Stimulated activated naive CD4-positive, alpha-beta T cell treated with Interleukin-2 at 50 U/mL for 16 hours (primary cell): ENCODE measurements around the gene TEPSIN.

Experiments
- DNase-seq: peaks from one replicate; lab custom pipeline; 2025; lab: John Stamatoyannopoulos, UW

TEPSIN gene

DNA sequence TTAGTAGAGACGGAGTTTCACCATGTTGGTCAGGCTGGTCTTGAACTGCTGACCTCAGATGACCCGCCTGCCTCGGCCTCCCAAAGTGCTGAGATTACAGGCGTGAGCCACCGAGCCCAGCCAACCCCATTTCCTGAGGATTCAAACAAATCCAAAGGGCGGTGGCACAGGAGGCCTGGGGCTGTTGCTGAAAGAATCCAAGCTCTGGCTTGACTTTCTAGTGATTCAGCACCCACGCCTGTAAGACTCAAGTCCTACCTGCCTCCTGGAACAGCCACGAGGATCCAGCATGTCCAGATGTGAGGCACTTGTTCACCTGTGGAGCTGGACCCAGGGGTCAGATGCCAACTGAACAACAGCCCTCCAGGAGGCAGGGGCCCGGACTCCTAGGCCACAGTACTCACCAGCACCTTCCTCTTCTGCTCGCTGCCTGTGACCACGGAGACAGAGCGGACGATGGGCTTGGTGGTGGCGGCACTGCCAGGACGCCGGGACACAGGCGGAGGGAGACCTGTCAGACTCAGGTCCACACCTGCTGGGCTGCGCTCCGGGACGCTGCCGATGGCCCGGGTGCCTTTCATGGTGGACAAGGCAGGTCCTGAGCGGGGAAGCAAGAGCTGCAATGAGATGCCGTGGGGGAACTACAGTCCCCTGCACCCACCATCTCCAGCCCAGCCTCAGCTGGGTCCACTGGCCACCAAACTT, 19.2 kb downstream of the TEPSIN start:
- DNase-seq = no peak

GRCh38 chr17:81218991-81219390, 19.9 kb downstream of the TEPSIN start:
- DNase-seq = no peak

DNA sequence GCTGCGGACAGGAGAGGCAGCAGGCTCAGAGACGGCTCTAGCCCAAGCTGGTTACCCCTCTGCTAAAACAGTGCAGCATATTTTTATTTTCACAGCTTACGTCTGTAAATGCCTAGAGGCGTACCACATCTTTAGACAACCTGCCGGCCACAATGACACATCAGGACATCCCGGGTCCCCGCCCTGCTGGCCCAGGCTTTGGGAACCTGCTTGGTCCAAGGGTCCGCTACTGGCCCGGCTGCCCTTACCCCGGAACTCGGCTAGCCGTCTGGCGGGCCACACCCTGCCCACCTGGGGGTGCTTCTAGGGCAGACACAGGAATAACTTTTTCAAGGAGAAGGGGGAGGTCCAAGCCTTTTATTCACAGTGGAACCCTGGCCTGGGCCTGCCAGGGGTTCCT, 20.4 kb downstream of the TEPSIN start:
- no peak for DNase-seq

DNA sequence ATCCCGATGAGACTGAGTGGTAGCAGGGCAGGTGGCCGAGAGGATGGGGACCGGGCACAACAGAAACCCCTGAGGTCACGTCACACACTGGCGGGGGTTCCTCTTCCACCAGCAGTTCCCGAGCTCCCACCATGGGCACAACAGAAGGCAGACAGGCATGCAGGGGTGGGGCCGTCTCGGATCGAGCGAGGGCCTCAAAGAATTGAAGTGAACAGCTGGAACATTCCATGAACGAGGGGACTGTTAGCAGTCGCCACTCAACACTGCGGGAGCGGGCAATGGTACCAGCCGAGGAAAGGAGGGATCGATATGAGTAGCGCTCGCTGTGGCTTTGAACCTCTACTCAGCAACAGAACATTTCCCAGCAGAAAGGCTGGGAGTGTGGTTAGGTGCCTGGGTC, 21.4 kb downstream of the TEPSIN start:
- DNase-seq = no peak

- no peak for DNase-seq
Measured at GRCh38 chr17:81213978-81214377, 24.9 kb downstream of the TEPSIN start.

- no peak for DNase-seq
Measured at GRCh38 chr17:81212365-81212764, 26.5 kb downstream of the TEPSIN start.

GRCh38 chr17:81210868-81211267, 28.0 kb downstream of the TEPSIN start:
- no peak for DNase-seq

- DNase-seq = no peak
Measured at GRCh38 chr17:81210466-81210865, 28.4 kb downstream of the TEPSIN start.

DNA sequence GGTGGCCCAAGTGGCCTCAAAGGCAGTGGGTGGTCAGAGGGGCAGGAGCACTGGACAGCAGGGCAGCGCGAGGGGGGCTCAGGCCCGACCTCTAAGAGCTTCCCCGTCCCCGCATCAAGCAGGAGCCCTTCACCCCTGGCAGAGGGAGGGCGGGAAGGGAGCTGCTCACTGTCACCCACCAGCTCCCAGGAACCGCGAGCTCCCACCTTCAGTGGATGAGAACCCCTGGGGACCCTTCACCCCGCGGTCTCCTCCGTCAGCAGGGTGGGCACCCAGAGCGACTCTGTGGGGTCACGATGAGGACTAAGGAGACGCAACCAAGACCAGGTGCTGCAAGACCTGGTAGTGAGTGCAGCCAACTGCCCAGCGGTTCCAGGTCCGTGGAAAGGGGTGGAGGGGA, 29.7 kb downstream of the TEPSIN start:
- no peak for DNase-seq

GRCh38 chr17:81208651-81209050, 30.2 kb downstream of the TEPSIN start:
- DNase-seq = no peak

GRCh38 chr17:81207610-81208581, 31.0 kb downstream of the TEPSIN start:
- no peak for DNase-seq

GRCh38 chr17:81206657-81207056, 32.2 kb downstream of the TEPSIN start:
- DNase-seq = no peak

- no peak for DNase-seq
Measured at GRCh38 chr17:81206166-81206565, 32.7 kb downstream of the TEPSIN start.

DNA sequence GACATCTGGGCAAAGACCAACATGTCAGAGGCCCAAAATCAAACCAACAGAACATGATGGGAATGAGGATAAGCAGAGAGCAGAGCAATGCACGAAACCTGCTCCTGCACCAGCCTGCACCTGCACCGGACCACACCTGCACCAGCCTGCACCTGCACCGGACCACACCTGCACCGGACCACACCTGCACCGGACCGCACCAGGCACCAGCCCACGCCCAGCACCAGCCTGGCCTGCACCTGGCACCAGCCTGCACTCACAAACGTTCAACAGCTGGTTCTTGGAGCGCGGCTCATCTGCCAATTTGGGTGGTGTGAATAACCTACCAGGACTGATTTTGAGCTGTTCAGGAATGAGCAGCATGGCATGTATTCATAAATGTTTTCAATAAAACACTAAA, 34.3 kb downstream of the TEPSIN start:
- no peak for DNase-seq

DNA sequence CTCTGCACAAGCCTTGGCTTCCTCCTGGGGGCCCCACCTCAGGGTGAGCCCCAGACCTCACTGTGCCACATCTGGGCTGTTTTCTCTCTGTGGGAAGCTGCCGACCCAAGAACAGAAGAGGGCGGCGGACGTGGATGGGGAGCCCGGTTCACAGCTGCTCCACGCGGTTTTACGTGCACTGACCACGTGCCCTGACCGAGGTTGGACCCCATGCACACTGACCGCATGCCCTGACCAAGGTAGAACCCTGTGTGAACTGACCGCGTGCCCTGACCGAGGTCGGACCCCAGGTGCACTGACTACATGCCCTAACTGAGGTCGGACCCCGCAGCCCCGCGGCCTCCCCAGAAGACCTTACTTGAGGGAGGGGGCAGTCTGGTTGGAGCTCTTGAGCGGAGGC, 35.7 kb downstream of the TEPSIN start:
- no peak for DNase-seq

GRCh38 chr17:81202318-81202717, 36.5 kb downstream of the TEPSIN start:
- no peak for DNase-seq

DNA sequence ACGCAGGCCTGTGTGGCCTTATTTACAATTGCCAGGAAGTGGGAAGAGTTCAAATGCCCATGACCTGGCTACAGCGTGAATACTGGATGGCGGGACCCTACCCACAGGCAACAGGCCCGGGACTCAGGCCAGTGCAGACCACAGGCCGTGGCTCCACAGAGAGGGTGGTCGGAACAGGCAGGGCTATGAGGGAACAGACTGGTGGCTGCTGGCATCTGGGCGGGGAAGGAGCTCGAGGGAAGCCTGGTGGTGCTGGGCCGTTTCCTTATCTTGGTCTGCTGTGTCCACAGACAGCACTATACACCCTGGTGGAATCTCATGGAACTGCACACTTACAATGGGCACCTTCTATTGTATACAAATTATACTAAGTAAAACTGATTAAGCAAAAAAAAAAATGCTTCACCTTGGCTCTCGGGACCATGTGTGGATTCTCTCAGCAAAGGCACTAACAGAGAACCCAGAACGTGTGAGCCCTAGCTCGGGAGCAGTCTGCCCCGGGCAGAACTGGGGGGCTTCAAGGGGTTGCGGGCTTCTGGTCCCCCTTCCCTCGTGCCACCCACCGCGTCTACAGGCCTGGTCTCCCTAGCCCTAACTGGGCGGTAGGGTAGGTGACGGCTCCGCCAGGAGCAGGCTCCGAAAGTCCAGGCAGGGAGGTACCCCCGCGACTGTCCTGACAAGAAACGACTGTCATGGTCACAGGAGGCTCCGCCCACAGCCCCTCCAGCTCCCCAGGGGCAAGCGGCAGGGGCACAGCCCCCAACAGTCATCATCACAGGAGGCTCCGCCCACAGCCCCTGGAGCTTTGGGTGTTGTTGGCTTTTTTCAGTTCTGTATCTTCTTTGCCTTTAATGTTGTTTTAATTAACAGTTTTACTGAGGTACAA, 37.9 kb downstream of the TEPSIN start:
- DNase-seq = no peak

- DNase-seq = no peak
Measured at GRCh38 chr17:81200201-81200600, 38.7 kb downstream of the TEPSIN start.

GRCh38 chr17:81199482-81199830, 39.4 kb downstream of the TEPSIN start:
- DNase-seq = no peak

GRCh38 chr17:81198826-81199481, 39.9 kb downstream of the TEPSIN start:
- no peak for DNase-seq

DNA sequence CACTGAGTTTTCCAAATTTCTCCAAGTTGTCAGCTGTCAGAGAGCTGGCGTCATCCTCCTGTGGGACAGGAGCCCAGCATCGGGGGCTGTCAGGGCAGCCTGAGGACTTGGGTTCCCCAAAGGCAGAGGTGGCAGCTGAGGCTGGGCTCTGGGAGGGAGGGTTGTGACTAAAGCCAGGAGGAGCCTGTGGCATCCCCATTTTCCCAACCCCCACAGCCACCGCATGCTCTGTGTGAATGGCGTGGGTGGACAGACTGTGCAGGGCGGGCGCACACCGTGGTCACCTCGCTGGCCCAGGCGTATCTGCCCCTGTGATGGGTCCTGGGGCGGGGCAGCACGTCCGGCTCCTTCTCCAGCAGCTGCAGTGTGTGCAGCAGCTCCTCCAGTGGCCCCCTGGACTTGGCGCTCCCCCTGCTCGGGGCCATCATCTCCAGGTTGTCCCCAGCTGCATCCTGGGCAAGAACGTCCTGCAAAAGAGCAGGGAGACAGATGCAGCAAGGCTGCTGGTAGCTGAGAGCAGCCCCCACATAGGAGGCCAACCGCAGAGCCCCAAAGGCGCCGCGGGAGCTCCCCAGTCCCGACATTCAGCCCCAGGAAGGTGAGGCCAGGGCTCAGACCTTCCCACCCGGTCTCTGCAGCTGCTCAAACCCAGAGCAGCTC, 40.9 kb downstream of the TEPSIN start:
- no peak for DNase-seq
